RWPE1 (cell line): ENCODE data around the gene NRAP.

Source experiments
- CTCF ChIA-PET: fragments of 350-600 bp; sonication (Branson Sonifier 250); formaldehyde crosslinking; extraction: SDS; loops from one replicate; lab custom pipeline; 2021; lab: Yijun Ruan, JAX
- POLR2A ChIA-PET: fragments of 400-600 bp; formaldehyde crosslinking; extraction: SDS; loops from one replicate; lab custom pipeline; 2020; ENCODE audit warnings: antibody characterized with exemption; ENCODE audit not compliant: low non-redundant PET; lab: Yijun Ruan, JAX
- DNase-seq: peaks from one replicate; pipeline ENCODE4 v3.0.0; 2012; ENCODE audit warnings: low spot score
- H3K27ac ChIP-seq: fragments of 450-650 bp; 2 replicates; pipeline ENCODE4 v1.5.1; 2017
- CTCF ChIP-seq: fragments of 450-650 bp; conservative IDR thresholded peaks from 2 replicates; pipeline ENCODE4 v1.5.1; 2017; ENCODE audit warnings: low read depth, mild to moderate bottlenecking

NRAP gene

GRCh38 chr10:113569576-113569975 is 94.3 kb downstream of the NRAP start:
- POLR2A ChIA-PET, result no interaction called here
- no peak overlapping the region for H3K27ac ChIP-seq
- CTCF ChIA-PET, result no interaction called here
- no peak for DNase-seq
- TF ChIP-seq CTCF, result no peak

DNA sequence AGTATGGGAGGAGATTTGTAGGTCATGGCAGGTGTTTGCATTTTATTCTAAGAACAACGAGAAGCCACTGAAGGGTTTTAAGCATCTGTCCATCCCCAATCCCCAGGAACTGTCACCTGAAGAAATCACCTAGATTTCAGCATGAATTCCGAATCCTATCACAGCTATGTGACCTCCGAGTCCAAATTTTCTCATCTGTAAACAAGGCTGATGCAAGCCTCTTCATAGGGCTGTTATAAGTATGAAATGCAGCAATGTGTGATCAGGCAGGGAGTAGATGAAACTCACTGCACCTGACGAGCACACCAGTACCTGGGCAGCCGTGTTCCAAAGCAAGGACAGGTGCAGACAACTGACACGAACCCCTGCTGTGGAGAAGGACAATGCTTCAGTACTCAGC is 97.0 kb downstream of the NRAP start:
- ChIA-PET POLR2A (no interaction called here), CTCF (interaction anchor here (1.1 kb wide), 1 partner anchor 112 kb away, joined by 3 read pairs; no protein-coding TSS in a partner anchor)
- no peak for DNase-seq
- TF ChIP-seq CTCF, result no peak
- H3K27ac ChIP-seq, result no peak overlapping the region

DNA sequence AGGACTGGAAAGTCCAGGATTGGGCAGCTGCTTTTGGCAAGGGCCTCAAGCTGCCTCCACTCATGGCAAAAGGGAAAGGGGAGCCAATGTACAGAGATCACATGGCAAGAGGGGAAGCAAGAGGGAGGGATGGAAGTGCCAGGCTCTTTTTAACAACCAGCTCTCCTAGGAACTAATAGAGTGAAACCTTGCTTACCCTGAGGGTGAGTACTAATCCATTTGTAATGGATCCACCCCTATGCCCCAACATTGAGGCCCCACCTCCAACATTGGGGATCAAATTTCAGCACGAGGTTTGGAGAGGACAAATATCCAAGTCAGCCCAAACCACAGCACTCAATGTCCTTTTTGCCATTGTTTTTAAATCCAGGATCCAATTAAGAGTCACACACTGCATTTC is 98.5 kb downstream of the NRAP start:
- ChIA-PET CTCF (no interaction called here), POLR2A (no interaction called here)
- no peak for TF ChIP-seq CTCF
- DNase-seq, result peak; percentile 33
- no peak overlapping the region for H3K27ac ChIP-seq

DNA sequence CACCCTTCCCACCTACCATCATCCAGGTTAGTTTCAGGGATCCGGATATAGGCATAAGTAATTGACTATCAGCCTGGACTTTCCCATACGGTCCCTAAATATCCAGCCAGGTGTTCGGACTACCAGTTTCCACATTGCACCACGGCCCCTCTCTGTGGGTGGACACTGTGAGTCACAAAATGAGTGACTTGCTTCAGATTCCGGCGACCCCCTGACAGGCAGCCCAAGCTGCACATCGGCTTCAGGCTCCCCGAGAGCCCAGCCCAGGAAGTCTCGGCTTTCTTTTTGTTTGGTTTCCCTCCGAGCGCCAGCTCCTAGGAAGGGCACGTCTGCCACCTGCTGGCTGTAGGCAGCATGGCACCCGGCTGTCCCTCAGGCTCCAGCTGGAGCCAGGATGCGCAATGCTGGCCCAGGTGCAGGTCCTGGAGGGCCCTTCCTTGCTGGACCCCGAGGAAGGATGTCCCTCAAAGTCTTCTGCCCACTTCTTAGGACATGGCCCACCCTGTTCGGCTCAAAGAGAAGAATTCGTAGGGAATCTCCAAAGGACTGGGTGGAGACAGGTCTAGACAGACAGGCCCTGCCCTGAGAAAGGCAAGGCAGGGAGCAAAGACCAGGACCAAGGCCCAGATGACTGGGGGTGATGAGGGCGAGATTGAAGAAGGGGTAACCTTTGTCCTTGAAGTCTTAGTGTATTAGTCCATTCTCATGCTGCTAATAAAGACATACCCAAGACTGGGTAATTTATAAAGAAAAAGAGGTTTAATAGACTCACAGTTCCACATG is 100.3 kb downstream of the NRAP start:
- DNase-seq, result peak; percentile 82
- H3K27ac ChIP-seq, result no peak overlapping the region
- TF ChIP-seq CTCF, result peak; percentile 97
- POLR2A ChIA-PET, result no interaction called here
- CTCF ChIA-PET, result interaction anchor here (0.5 to 1.9 kb wide), 25 partner anchors 9 to 1697 kb away, joined by 3 to 21 read pairs (median 4); partner anchors contain the start of genes CASP7 and HABP2

- POLR2A ChIA-PET, result no interaction called here
- H3K27ac ChIP-seq, result no peak overlapping the region
- DNase-seq, result no peak
- CTCF ChIA-PET, result interaction anchor here (0.7 to 1.9 kb wide), 9 partner anchors 11 to 205 kb away, joined by 3 to 21 read pairs (median 4); partner anchors contain the start of gene CASP7
- TF ChIP-seq CTCF, result no peak
Observed at GRCh38 chr10:113562704-113563103, 101.1 kb downstream of the NRAP start.

- DNase-seq, result no peak
- ChIA-PET CTCF (interaction anchor here (1.9 kb wide), 1 partner anchor 41 kb away, joined by 21 read pairs; no protein-coding TSS in a partner anchor), POLR2A (no interaction called here)
- H3K27ac ChIP-seq, result no peak overlapping the region
- no peak for TF ChIP-seq CTCF
Observed at GRCh38 chr10:113562069-113562468, 101.8 kb downstream of the NRAP start.
